ENCODE measurements around the gene CCL2. TPM values are rescaled to one million over a fixed set of nuclear protein-coding genes. Genes with fewer than 3 reads are reported as not detected.

Gene CCL2
- total and polyA plus RNA-seq, 2 donors (not counting 1 experiment from before 2014, with no cell fraction given), result 4.4 TPM; not detected in 1

GRCh38 chr17:34221411-34221810 lies 33.7 kb upstream of the CCL2 start:
- ATAC-seq (ENCODE audit: low read depth), result no peak
- Mint-ChIP-seq H3K9me3 (ENCODE audit: insufficient read depth) (peaks cover 4% of the 10 kb centered on the region), H3K4me3 (no peak overlapping the region), H3K27me3 (peaks cover 29% of the 10 kb centered on the region), H3K4me1 (peaks cover 4% of the 10 kb centered on the region), H3K27ac (no peak overlapping the region)
- TF ChIP-seq EZH2 (IDR thresholded peaks at IDR 0.05; ENCODE audit: borderline replicate concordance, insufficient read depth, low read depth, low read length, poor library complexity, severe bottlenecking), result no peak
- TF ChIP-seq, protein P1, sequence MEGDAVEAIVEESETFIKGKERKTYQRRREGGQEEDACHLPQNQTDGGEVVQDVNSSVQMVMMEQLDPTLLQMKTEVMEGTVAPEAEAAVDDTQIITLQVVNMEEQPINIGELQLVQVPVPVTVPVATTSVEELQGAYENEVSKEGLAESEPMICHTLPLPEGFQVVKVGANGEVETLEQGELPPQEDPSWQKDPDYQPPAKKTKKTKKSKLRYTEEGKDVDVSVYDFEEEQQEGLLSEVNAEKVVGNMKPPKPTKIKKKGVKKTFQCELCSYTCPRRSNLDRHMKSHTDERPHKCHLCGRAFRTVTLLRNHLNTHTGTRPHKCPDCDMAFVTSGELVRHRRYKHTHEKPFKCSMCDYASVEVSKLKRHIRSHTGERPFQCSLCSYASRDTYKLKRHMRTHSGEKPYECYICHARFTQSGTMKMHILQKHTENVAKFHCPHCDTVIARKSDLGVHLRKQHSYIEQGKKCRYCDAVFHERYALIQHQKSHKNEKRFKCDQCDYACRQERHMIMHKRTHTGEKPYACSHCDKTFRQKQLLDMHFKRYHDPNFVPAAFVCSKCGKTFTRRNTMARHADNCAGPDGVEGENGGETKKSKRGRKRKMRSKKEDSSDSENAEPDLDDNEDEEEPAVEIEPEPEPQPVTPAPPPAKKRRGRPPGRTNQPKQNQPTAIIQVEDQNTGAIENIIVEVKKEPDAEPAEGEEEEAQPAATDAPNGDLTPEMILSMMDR (IDR thresholded peaks at IDR 0.05), result no peak
- Histone ChIP-seq H3K4me2 (replicated peaks; ENCODE audit: low read depth, low read length, poor library complexity, severe bottlenecking) (no peak overlapping the region), H3K79me2 (ENCODE audit: control insufficient read depth, insufficient read depth, low read length) (no peaks in the 10 kb centered on the region), H3K9ac (ENCODE audit: low read length) (no peak overlapping the region), H3K27me3 (replicated peaks in 1 of 4; ENCODE audit: control extremely low read depth in 1 of 4, control insufficient read depth in 3 of 4, insufficient read depth in 4 of 4, low read length in 3 of 4) (peaks cover 0 to 11% (median 2%) of the 10 kb centered on the region in 4 experiments), H3K4me1 (ENCODE audit: control insufficient read depth in 2 of 2, insufficient read depth in 2 of 2, low read length in 2 of 2) (no peaks in the 10 kb centered on the region), H4K20me1 (ENCODE audit: control insufficient read depth, insufficient read depth, low read length, poor library complexity, severe bottlenecking) (no peaks in the 10 kb centered on the region), H3K27ac (ENCODE audit: low read length in 2 of 2) (no peak overlapping the region), H3K9me3 (ENCODE audit: control extremely low read depth in 1 of 3, control insufficient read depth in 2 of 3, insufficient read depth in 1 of 3, low read length in 2 of 3) (peaks cover 0 to 5% (median 0%) of the 10 kb centered on the region in 3 donors), H3K36me3 (replicated peaks in 1 of 2; ENCODE audit: control extremely low read depth in 1 of 2, control insufficient read depth in 1 of 2, extremely low read depth in 1 of 2, insufficient read depth in 2 of 2, low read length in 1 of 2) (no peaks in the 10 kb centered on the region), H3K4me3 (ENCODE audit: control extremely low read depth in 1 of 5, extremely low read depth in 1 of 5, insufficient read depth in 1 of 5, low read depth in 2 of 5, low read length in 4 of 5) (no peak overlapping the region), H2AFZ (ENCODE audit: insufficient read depth, low read depth, low read length, poor library complexity, severe bottlenecking) (no peak overlapping the region)
- intact Hi-C loops (cut with micrococcal nuclease), result no loop called here
- WGBS (ENCODE audit: insufficient coverage), result 88% methylated on average over 4 of the region's 4 CpGs
- DNase-seq, result no peak
- ChIA-PET POLR2A (no interaction called here), CTCF (interaction anchor here (1.0 kb wide), 1 partner anchor 21 kb away, joined by 3 read pairs; no protein-coding TSS in a partner anchor)

DNA sequence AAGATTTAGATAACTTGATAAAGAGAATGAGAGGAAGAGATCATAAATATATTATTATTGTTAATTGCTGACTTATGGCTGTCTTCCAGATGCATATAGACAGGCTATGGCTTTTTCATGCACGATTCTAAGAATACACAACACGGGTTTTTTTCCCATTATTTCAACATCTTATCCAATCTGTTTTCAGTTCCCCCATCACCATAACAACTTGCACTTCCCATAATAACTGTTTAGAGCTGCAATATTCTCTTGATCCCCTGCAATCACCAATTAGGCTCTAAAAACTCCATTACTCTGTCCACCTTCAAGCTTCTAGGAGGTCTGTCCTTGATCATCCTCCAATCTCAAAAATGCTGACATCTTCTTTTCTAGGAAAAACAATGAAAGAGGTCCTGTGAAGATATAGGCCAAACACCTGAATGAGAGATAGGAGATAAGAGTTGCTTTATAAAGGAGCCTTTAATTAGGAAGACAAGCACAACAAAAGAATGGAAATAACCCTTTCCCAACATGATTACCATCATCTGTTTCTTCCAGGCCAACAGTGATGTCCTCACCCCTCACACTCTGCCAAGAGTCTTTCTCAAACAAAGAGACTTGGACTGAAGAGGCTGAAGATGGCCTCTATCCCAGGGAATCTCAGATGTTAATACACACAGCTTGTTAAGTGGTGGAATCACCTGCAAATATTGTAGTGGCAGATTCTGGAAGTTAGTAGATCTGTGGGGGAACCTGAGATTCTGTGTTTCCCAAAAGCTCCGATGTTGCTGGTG lies 32.2 kb upstream of the CCL2 start:
- Mint-ChIP-seq H3K27ac (no peak overlapping the region), H3K4me1 (peaks cover 10% of the 10 kb centered on the region), H3K4me3 (no peak overlapping the region), H3K27me3 (peaks cover 21% of the 10 kb centered on the region), H3K9me3 (ENCODE audit: insufficient read depth) (peaks cover 4% of the 10 kb centered on the region)
- no peak for DNase-seq
- peaks cover 0 to 11% (median 2%) of the 10 kb centered on the region in 4 experiments for H3K27me3 ChIP-seq (replicated peaks in 1 of 4; ENCODE audit: control extremely low read depth in 1 of 4, control insufficient read depth in 3 of 4, insufficient read depth in 4 of 4, low read length in 3 of 4)
- WGBS (ENCODE audit: insufficient coverage), result 85% methylated on average over 2 of the region's 3 CpGs
- TF ChIP-seq, protein P1 (IDR thresholded peaks at IDR 0.05), result no peak
- no peak for TF ChIP-seq EZH2 (IDR thresholded peaks at IDR 0.05; ENCODE audit: borderline replicate concordance, insufficient read depth, low read depth, low read length, poor library complexity, severe bottlenecking)
- no peak overlapping the region for H2AFZ ChIP-seq (ENCODE audit: insufficient read depth, low read depth, low read length, poor library complexity, severe bottlenecking)
- ChIA-PET CTCF (interaction anchor here (1.2 to 1.6 kb wide), 2 partner anchors 24 to 139 kb away, joined by 3 to 5 read pairs; no protein-coding TSS in a partner anchor), POLR2A (no interaction called here)
- H3K4me1 ChIP-seq (ENCODE audit: control insufficient read depth in 2 of 2, insufficient read depth in 2 of 2, low read length in 2 of 2), result peaks cover 2 to 4% of the 10 kb centered on the region in 2 donors
- no peak overlapping the region for H3K9ac ChIP-seq (ENCODE audit: low read length)
- H3K4me2 ChIP-seq (replicated peaks; ENCODE audit: low read depth, low read length, poor library complexity, severe bottlenecking), result no peak overlapping the region
- H3K4me3 ChIP-seq (ENCODE audit: control extremely low read depth in 1 of 5, extremely low read depth in 1 of 5, insufficient read depth in 1 of 5, low read depth in 2 of 5, low read length in 4 of 5), result no peak overlapping the region
- no peaks in the 10 kb centered on the region for H3K79me2 ChIP-seq (ENCODE audit: control insufficient read depth, insufficient read depth, low read length)
- intact Hi-C loops (cut with micrococcal nuclease), result no loop called here
- H3K27ac ChIP-seq (ENCODE audit: low read length in 2 of 2), result no peak overlapping the region
- H3K9me3 ChIP-seq (ENCODE audit: control extremely low read depth in 1 of 3, control insufficient read depth in 2 of 3, insufficient read depth in 1 of 3, low read length in 2 of 3), result peaks cover 0 to 4% (median 0%) of the 10 kb centered on the region in 3 donors
- no peak for ATAC-seq (ENCODE audit: low read depth)
- no peaks in the 10 kb centered on the region for H4K20me1 ChIP-seq (ENCODE audit: control insufficient read depth, insufficient read depth, low read length, poor library complexity, severe bottlenecking)
- H3K36me3 ChIP-seq (replicated peaks in 1 of 2; ENCODE audit: control extremely low read depth in 1 of 2, control insufficient read depth in 1 of 2, extremely low read depth in 1 of 2, insufficient read depth in 2 of 2, low read length in 1 of 2), result no peaks in the 10 kb centered on the region

Data from B cell (primary cell).